Panc1 (cell line): ENCODE results near the gene IRF8. TPM values are rescaled to one million over a fixed set of nuclear protein-coding genes. Genes with fewer than 3 reads are reported as not detected.
"Not testable (repeated sequence)": the region's sequence is repeated elsewhere in the genome, so short reads cannot be mapped to it uniquely, and the experiment has no call there.

Source experiments
- ATAC-seq: fragments of 200-7000 bp; cut with Tn5 transposase; 2 replicates; pipeline ENCODE4 v1.9.1; 2020; ENCODE audit warnings: mild to moderate bottlenecking, moderate library complexity
- BruUV-seq: library from RNA; stranded (reverse); fragments of 400-500 nt; replicated peaks from 2 replicates; lab custom pipeline; 2021; lab: Mats Ljungman, UMichigan
- CTCF ChIA-PET: fragments of 300-600 bp; sonication (Branson Sonifier 250); formaldehyde crosslinking; loops from one replicate; lab custom pipeline; 2022; ENCODE audit warnings: antibody characterized with exemption; lab: Charles Lee
- POLR2A ChIA-PET: fragments of 300-600 bp; sonication (Branson Sonifier 250); formaldehyde crosslinking; loops from one replicate; lab custom pipeline; 2022; ENCODE audit warnings: antibody characterized with exemption; lab: Charles Lee
- DNase-seq: peaks from one replicate; pipeline ENCODE4 v3.0.0-alpha.2; 2010; ENCODE audit warnings: low read depth, low spot score
- H3K27ac ChIP-seq: 2 replicates; pipeline ENCODE4 v1.5.1; 2011; ENCODE audit warnings: mild to moderate bottlenecking, low read length, inconsistent platforms
- H3K27me3 ChIP-seq: fragments of 200-500 bp; sonication (Bioruptor generic); 2 replicates; pipeline ENCODE4 v1.6.0; 2014; ENCODE audit warnings: low read length, inconsistent platforms; ENCODE audit not compliant: control insufficient read depth, insufficient read depth
- H3K36me3 ChIP-seq: fragments of 200-500 bp; sonication (Bioruptor generic); 2 replicates; pipeline ENCODE4 v1.5.1; 2014; ENCODE audit warnings: inconsistent platforms, mild to moderate bottlenecking, low read length, moderate library complexity; ENCODE audit not compliant: control insufficient read depth, insufficient read depth
- H3K4me1 ChIP-seq: 2 replicates; pipeline ENCODE4 v1.5.1; 2011; ENCODE audit warnings: inconsistent platforms, mild to moderate bottlenecking, low read length, moderate library complexity; ENCODE audit not compliant: control insufficient read depth, insufficient read depth
- H3K4me3 ChIP-seq, 2 experiments: 2 replicates each; pipeline ENCODE4 v1.5.1; 2011 to 2012; ENCODE audit warnings: low read depth in 2 of 2, low read length in 2 of 2, mild to moderate bottlenecking in 2 of 2, inconsistent platforms in 1 of 2, moderate library complexity in 1 of 2
- H3K9me3 ChIP-seq: fragments of 200-500 bp; sonication (Bioruptor generic); 2 replicates; pipeline ENCODE4 v1.5.1; 2014; ENCODE audit warnings: low read depth, mild to moderate bottlenecking, inconsistent platforms, low read length, moderate library complexity; ENCODE audit not compliant: control insufficient read depth, insufficient read depth
- CTCF ChIP-seq: fragments of 450-650 bp; IDR thresholded peaks from 2 replicates; pipeline ENCODE4 v1.5.1; 2017; ENCODE audit warnings: mild to moderate bottlenecking
- POLR2AphosphoS5 ChIP-seq: IDR thresholded peaks from 2 replicates; pipeline ENCODE4 v1.6.1; 2012; ENCODE audit warnings: mild to moderate bottlenecking, low read depth, low read length, moderate library complexity
- REST ChIP-seq, 2 experiments: IDR thresholded peaks; 2 replicates each; pipeline ENCODE4 v1.6.1; 2011 to 2012; ENCODE audit warnings: low read depth in 2 of 2, control low read depth in 1 of 2, low read length in 1 of 2, mild to moderate bottlenecking in 1 of 2, moderate library complexity in 1 of 2; ENCODE audit not compliant: insufficient read depth in 1 of 2
- SIN3A ChIP-seq: IDR thresholded peaks from 2 replicates; pipeline ENCODE4 v1.6.1; 2012; ENCODE audit warnings: low read depth, mild to moderate bottlenecking, low read length, moderate library complexity, borderline replicate concordance; ENCODE audit not compliant: insufficient read depth
- TCF7L2 ChIP-seq: IDR thresholded peaks from 2 replicates; pipeline ENCODE4 v1.6.1; 2011; ENCODE audit warnings: mild to moderate bottlenecking, low read depth, low read length, inconsistent platforms
- in situ Hi-C: cut with HindIII; loops from 2 replicates; pipeline ENCODE4 v1.10.0; 2016; ENCODE audit warnings: low sequenced_read_pairs, low pct_unique_long_range_greater_than_20kb
- intact Hi-C: fragments of 100-400 bp; cut with micrococcal nuclease; formaldehyde crosslinking; loops from one replicate; pipeline ENCODE4 v1.10.0; 2022; ENCODE audit not compliant: unreplicated experiment
- total RNA-seq: library from RNA; stranded (reverse); gene quantifications from one replicate; pipeline ENCODE4 v1.2.1, GENCODE V29; 2021; ENCODE audit not compliant: unreplicated experiment

Gene IRF8
- total RNA-seq, 1 experiment from 2014 or later, result 0.62 TPM

GRCh38 chr16:85941863-85942644 is 43.1 kb downstream of the IRF8 start:
- BruUV-seq, result no TSS peak
- Histone ChIP-seq H3K9me3 (no peaks in the 10 kb centered on the region), H3K4me1 (no peaks in the 10 kb centered on the region), H3K27me3 (peaks cover 2% of the 10 kb centered on the region; the same call in 1 of the 2 replicates), H3K36me3 (no peaks in the 10 kb centered on the region), H3K4me3 (no peak overlapping the region), H3K27ac (no peak overlapping the region)
- TF ChIP-seq SIN3A (no peak), REST (IDR thresholded peaks at IDR 0.05; ENCODE audit: insufficient read depth in 1 of 2, low read depth in 2 of 2, low read length in 1 of 2) (no peak), CTCF (no peak), POLR2AphosphoS5 (no peak), TCF7L2 (no peak)
- in situ Hi-C loops (no loop called here), intact Hi-C loops (no loop called here)
- ATAC-seq (no peak), DNase-seq (no peak)
- ChIA-PET CTCF (no interaction called here), POLR2A (no interaction called here)

- H3K4me3 ChIP-seq, POLR2A ChIA-PET, in situ Hi-C loops, H3K9me3 ChIP-seq, H3K27me3 ChIP-seq, DNase-seq, H3K27ac ChIP-seq, H3K4me1 ChIP-seq, ATAC-seq, CTCF ChIA-PET, H3K36me3 ChIP-seq, intact Hi-C loops, BruUV-seq: not testable (repeated sequence)
These were observed 43.7 kb downstream of the IRF8 start for GRCh38 chr16:85942659-85943058.

DNA sequence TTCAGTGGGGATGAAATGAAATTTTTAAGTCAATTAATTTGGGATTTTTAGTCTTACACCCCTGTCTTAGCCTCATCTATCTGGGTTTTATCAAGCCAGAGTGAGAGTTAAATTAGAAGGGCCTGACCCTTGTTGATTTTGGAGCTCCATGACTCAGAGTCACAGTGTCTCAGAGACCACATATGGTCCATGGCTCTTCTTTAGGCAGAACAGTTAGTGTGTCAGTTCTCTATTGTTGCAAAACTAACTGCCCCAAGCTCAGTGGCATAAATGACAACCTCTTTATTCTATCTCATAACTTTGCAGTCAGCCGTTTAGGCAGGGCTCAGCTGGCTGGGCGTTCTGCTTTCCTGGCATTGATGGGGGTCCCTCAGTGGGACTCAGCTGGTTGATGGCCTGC is 44.7 kb downstream of the IRF8 start:
- in situ Hi-C loops, result no loop called here
- H3K4me3 ChIP-seq, result no peak overlapping the region
- ChIA-PET POLR2A (no interaction called here), CTCF (no interaction called here)
- H3K4me1 ChIP-seq, result no peaks in the 10 kb centered on the region
- H3K36me3 ChIP-seq, result no peaks in the 10 kb centered on the region
- peaks cover 2% of the 10 kb centered on the region; the same call in 1 of the 2 replicates for H3K27me3 ChIP-seq
- H3K9me3 ChIP-seq, result no peaks in the 10 kb centered on the region
- no TSS peak for BruUV-seq
- DNase-seq (no peak), ATAC-seq (no peak)
- no peak for TF ChIP-seq REST (IDR thresholded peaks at IDR 0.05; ENCODE audit: insufficient read depth in 1 of 2, low read depth in 2 of 2, low read length in 1 of 2)
- TF ChIP-seq SIN3A, result no peak
- no peak for TF ChIP-seq CTCF
- TF ChIP-seq TCF7L2, result no peak
- TF ChIP-seq POLR2AphosphoS5, result no peak
- intact Hi-C loops, result no loop called here
- H3K27ac ChIP-seq, result no peak overlapping the region
